ENCODE data around the gene ABR.

GRCh38 chr17:1071103-1071825 lies 108.5 kb downstream of the ABR start:
- TF ChIP-seq CTCF (IDR thresholded peaks at IDR 0.05; ENCODE audit: insufficient read depth, low read depth, low read length), result no peak
- no peak for TF ChIP-seq EZH2 (IDR thresholded peaks at IDR 0.05; ENCODE audit: insufficient read depth, low read length)

Measured in astrocyte (in vitro differentiated cells and primary cell).